Stimulated activated CD8-positive, alpha-beta memory T cell treated with anti-CD3 and anti-CD28 coated beads, Interleukin-12 subunit alpha, Interleukin-12 subunit beta, amount 100 ng/mL, for 24 hours (primary cell): ENCODE data around the gene PKNOX2.

Experiments used
- DNase-seq: peaks from one replicate; pipeline ENCODE4 v3.0.0-alpha.2; 2020; ENCODE audit errors: extremely low read depth

PKNOX2 gene

DNA sequence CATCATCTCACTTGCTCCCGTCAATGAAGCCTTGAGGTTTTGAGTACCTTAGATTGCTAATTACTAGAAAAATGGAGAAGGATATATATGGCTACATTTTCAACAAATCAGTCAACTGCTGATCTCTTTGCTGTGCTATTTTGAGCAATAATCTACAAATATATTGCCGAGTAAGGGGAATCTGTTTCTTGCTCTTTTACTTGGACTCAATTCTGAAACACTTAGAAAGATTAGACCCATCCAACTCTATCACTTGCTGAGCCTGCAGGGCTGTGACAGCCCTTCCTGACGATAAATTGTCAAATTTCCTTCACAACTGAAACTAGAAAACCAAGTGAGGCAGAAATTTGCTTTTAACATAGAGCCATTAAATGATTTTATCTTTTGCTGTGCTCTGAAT lies 314.6 kb downstream of the PKNOX2 start:
- DNase-seq = no peak

DNA sequence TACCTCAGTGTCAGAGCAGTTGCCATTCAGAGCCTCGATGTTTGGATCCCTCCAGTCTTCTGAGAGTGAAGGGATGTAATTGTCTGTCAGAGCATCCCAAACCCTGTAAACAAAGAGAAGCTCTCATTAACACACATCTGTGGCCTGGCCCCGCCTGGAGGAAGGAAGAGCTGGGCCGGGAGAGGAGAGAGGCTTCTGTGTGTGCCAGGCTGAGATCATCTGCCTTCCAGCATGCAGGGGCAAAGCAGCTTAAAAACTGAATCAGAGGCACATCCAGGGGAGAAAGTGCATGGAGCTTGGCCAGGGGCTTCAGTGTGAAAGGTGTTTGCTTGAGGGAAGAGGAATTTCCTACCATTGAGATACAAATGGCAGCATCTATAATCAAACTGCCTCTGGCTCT lies 317.0 kb downstream of the PKNOX2 start:
- DNase-seq = no peak
